Measurements from ENCODE around the gene ZXDC. TPM values are rescaled to one million over a fixed set of nuclear protein-coding genes. Genes with fewer than 3 reads are reported as not detected.

ZXDC gene
- total and polyA plus RNA-seq, 9 of the 15 experiments (the other 6 are each of a cell fraction or from before 2014, with no cell fraction given) = 0.59 to 13.4 (median 7.3) TPM

GRCh38 chr3:126521122-126521891, 45.6 kb upstream of the ZXDC start (continued):
- TF ChIP-seq ELK3 (CRISPR knock-in tag; IDR thresholded peaks at IDR 0.05) (no peak), SMARCE1 (IDR thresholded peaks at IDR 0.05) (no peak), YBX1 (IDR thresholded peaks at IDR 0.05) (no peak)

DNA sequence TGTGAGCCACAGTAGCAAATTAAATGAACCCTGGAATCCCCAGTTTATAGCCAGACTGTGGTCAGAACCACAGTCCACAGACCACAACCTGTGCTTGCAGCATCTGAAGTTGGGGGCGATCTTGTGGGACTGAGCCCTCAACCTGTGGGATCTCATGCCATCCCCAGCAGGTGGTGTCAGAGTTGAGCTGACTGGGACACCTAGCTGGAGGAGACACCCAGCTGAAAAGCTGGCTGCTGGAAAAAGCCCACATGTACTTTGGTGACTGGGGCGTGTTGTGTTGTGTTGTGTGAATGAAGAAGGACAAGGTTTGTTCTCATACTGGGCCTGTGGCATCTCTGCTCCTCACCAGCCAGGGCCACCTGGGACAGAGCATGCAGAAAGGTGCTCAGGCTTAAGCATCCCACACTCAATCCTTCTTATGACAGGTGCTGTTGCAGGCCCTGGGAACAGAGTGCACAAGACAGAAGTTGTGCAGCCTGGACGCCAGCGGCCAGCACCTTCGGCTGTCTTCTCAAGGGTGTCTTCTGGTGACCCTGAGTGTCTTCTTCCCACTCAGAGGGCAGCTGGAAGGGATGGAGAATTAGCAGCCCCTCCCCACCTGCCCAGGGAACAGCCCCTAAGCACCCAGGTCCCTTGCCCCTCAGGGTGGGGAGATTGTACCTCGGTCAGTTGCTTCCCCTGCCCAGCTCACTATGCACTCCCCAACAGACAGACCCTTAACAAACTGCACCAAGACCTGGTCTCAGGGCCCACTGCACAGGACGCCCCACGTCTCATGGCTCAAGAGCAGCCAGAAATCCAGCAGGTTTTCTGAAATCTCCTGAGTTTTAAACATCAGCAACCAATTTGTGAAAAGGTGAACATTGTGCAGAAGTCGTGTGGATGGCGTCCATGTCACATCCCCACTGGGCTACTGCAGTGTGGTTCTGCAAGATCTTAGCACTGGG, 44.1 kb upstream of the ZXDC start:
- FAIRE-seq = no peak

More for the DNA sequence above, 44.1 kb upstream of the ZXDC start:
- ChIA-PET POLR2A (interaction anchor here (0.6 kb wide), 1 partner anchor 106 kb away, joined by 4 read pairs; no protein-coding TSS in a partner anchor), CTCF (ENCODE audit: low intra/inter-chr PET ratio) (no interaction called here)
- peaks cover 0 to 12% of the 10 kb centered on the region in 2 experiments; a peak in 2 of 5 replicates for H3K4me1 ChIP-seq (replicated peaks in 1 of 2; ENCODE audit: control insufficient read depth in 2 of 2, insufficient read depth in 2 of 2, low read length in 2 of 2)
- peaks cover 0 to 11% of the 10 kb centered on the region in 2 experiments; a peak in 1 of 5 replicates for H3K27me3 ChIP-seq (ENCODE audit: control insufficient read depth in 2 of 2, insufficient read depth in 2 of 2, low read length in 2 of 2)
- DNase-seq (ENCODE audit: extremely low read depth in 1 of 4, low spot score in 3 of 4) (no peak), ATAC-seq (no peak)
- in situ Hi-C loops (cut with MboI) = no loop called here
- no peaks in the 10 kb centered on the region for H3K36me3 ChIP-seq (ENCODE audit: control insufficient read depth, insufficient read depth, low read length)
- H3K27ac ChIP-seq (ENCODE audit: extremely low read depth, low read depth, low read length) = no peak overlapping the region
- no peaks in the 10 kb centered on the region for H3K9me3 ChIP-seq (replicated peaks; ENCODE audit: control insufficient read depth, insufficient read depth, low read depth, low read length)
- intact Hi-C loops (cut with micrococcal nuclease) = loop anchor here (10.0 kb wide), 2 partner anchors 145 to 225 kb away; no protein-coding TSS in a partner anchor
- H4K20me1 ChIP-seq (replicated peaks; ENCODE audit: control insufficient read depth, insufficient read depth, low read length) = peaks cover 3% of the 10 kb centered on the region; the same call in 1 of the 2 replicates
- H3K9ac ChIP-seq (ENCODE audit: insufficient read depth in 1 of 2, low read depth in 2 of 2, low read length in 2 of 2) = no peak overlapping the region
- 0% methylated on average over 10 of the region's 10 CpGs for WGBS (ENCODE audit: insufficient coverage, low coverage, missing lambda C conversion rate)
- no peak overlapping the region for H2AFZ ChIP-seq (ENCODE audit: low read depth, low read length)
- H3K79me2 ChIP-seq (ENCODE audit: control insufficient read depth, insufficient read depth, low read length) = no peaks in the 10 kb centered on the region
- TF ChIP-seq EP300 (IDR thresholded peaks at IDR 0.05; ENCODE audit: low read length) (no peak), FOXJ2 (tag; IDR thresholded peaks at IDR 0.05) (no peak), SMARCA4 (IDR thresholded peaks at IDR 0.05) (no peak), HDAC6 (IDR thresholded peaks at IDR 0.05; ENCODE audit: low read depth, low read length) (no peak)
- no TSS peak for BruUV-seq (replicated peaks)
- no peak overlapping the region for H3K4me3 ChIP-seq
- no peak overlapping the region for H3K4me2 ChIP-seq (ENCODE audit: insufficient read depth, low read length)
- H3K9me1 ChIP-seq (ENCODE audit: control insufficient read depth, insufficient read depth, low read length) = no peaks in the 10 kb centered on the region
